Mucosa of rectum (tissue), 2 donors: ENCODE results near the gene LAMC3.

Source experiments
- H3K27ac ChIP-seq, 2 donors: one replicate each; pipeline ENCODE4 v1.7.0; 2013; ENCODE audit warnings: inconsistent platforms in 2 of 2, low read depth in 2 of 2, low read length in 2 of 2
- H3K27me3 ChIP-seq, 2 donors: one replicate each; pipeline ENCODE4 v1.7.0; 2013; ENCODE audit warnings: low read length in 2 of 2; ENCODE audit not compliant: control insufficient read depth in 2 of 2, insufficient read depth in 2 of 2
- H3K36me3 ChIP-seq, 2 donors: one replicate each; pipeline ENCODE4 v1.7.0; 2013; ENCODE audit warnings: low read length in 2 of 2; ENCODE audit not compliant: control insufficient read depth in 2 of 2, insufficient read depth in 2 of 2
- H3K4me1 ChIP-seq, 2 donors: one replicate each; pipeline ENCODE4 v1.7.0; 2013; ENCODE audit warnings: low read length in 2 of 2, mild to moderate bottlenecking in 1 of 2; ENCODE audit not compliant: control insufficient read depth in 2 of 2, insufficient read depth in 2 of 2
- H3K4me3 ChIP-seq, 2 donors: one replicate each; pipeline ENCODE4 v1.7.0; 2013; ENCODE audit warnings: low read length in 2 of 2
- H3K9ac ChIP-seq, 2 donors: one replicate each; pipeline ENCODE4 v1.7.0; 2013; ENCODE audit warnings: low read length in 2 of 2, low read depth in 1 of 2, mild to moderate bottlenecking in 1 of 2
- H3K9me3 ChIP-seq, 2 donors: one replicate each; pipeline ENCODE4 v1.7.0; 2013; ENCODE audit warnings: low read length in 2 of 2; ENCODE audit not compliant: control insufficient read depth in 2 of 2
- donor health status: healthy.
- donor health status: Normal muscosa, but diverticular disease.

Gene LAMC3

GRCh38 chr9:130979591-130980385 lies 29.2 kb upstream of the LAMC3 start:
- Histone ChIP-seq H3K27ac (no peak overlapping the region), H3K9ac (no peak overlapping the region), H3K4me1 (no peaks in the 10 kb centered on the region), H3K4me3 (no peak overlapping the region), H3K36me3 (no peaks in the 10 kb centered on the region), H3K27me3 (peaks cover 0 to 3% of the 10 kb centered on the region in 2 donors), H3K9me3 (no peaks in the 10 kb centered on the region)

- Histone ChIP-seq H3K36me3 (no peaks in the 10 kb centered on the region), H3K27me3 (peaks cover 0 to 3% of the 10 kb centered on the region in 2 donors), H3K9me3 (no peaks in the 10 kb centered on the region), H3K4me3 (no peak overlapping the region), H3K4me1 (no peaks in the 10 kb centered on the region), H3K9ac (no peak overlapping the region), H3K27ac (no peak overlapping the region)
Observed at GRCh38 chr9:130980526-130980925, 28.4 kb upstream of the LAMC3 start.

- no peak overlapping the region for H3K4me3 ChIP-seq
- no peak overlapping the region for H3K27ac ChIP-seq
- peaks cover 0 to 3% of the 10 kb centered on the region in 2 donors for H3K27me3 ChIP-seq
- H3K9me3 ChIP-seq = no peaks in the 10 kb centered on the region
- no peak overlapping the region for H3K9ac ChIP-seq
- no peaks in the 10 kb centered on the region for H3K36me3 ChIP-seq
- no peaks in the 10 kb centered on the region for H3K4me1 ChIP-seq
Observed at GRCh38 chr9:130981002-130981755, 27.8 kb upstream of the LAMC3 start.

GRCh38 chr9:130981756-130982137 lies 27.2 kb upstream of the LAMC3 start:
- H3K36me3 ChIP-seq = no peaks in the 10 kb centered on the region
- H3K9me3 ChIP-seq = no peaks in the 10 kb centered on the region
- peaks cover 0 to 6% of the 10 kb centered on the region in 2 donors for H3K27me3 ChIP-seq
- no peak overlapping the region for H3K4me3 ChIP-seq
- no peak overlapping the region for H3K27ac ChIP-seq
- no peaks in the 10 kb centered on the region for H3K4me1 ChIP-seq
- no peak overlapping the region for H3K9ac ChIP-seq

- H3K27me3 ChIP-seq = peaks cover 6% of the 10 kb centered on the region in 2 donors
- no peak overlapping the region for H3K27ac ChIP-seq
- H3K9ac ChIP-seq = no peak overlapping the region
- H3K4me3 ChIP-seq = no peak overlapping the region
- H3K36me3 ChIP-seq = no peaks in the 10 kb centered on the region
- no peaks in the 10 kb centered on the region for H3K4me1 ChIP-seq
- H3K9me3 ChIP-seq = no peaks in the 10 kb centered on the region
Observed at GRCh38 chr9:130982636-130983358, 26.2 kb upstream of the LAMC3 start.

GRCh38 chr9:130983359-130983670 lies 25.7 kb upstream of the LAMC3 start:
- H3K27me3 ChIP-seq = peaks cover 6% of the 10 kb centered on the region in 2 donors
- H3K36me3 ChIP-seq = no peaks in the 10 kb centered on the region
- no peak overlapping the region for H3K9ac ChIP-seq
- no peaks in the 10 kb centered on the region for H3K9me3 ChIP-seq
- H3K4me1 ChIP-seq = no peaks in the 10 kb centered on the region
- no peak overlapping the region for H3K27ac ChIP-seq
- H3K4me3 ChIP-seq = no peak overlapping the region

- H3K27me3 ChIP-seq = peaks cover 6 to 8% of the 10 kb centered on the region in 2 donors
- no peaks in the 10 kb centered on the region for H3K4me1 ChIP-seq
- H3K36me3 ChIP-seq = no peaks in the 10 kb centered on the region
- H3K9ac ChIP-seq = no peak overlapping the region
- no peak overlapping the region for H3K27ac ChIP-seq
- H3K4me3 ChIP-seq = no peak overlapping the region
- no peaks in the 10 kb centered on the region for H3K9me3 ChIP-seq
Observed at GRCh38 chr9:130983970-130984369, 25.0 kb upstream of the LAMC3 start.

GRCh38 chr9:130984521-130984920 lies 24.5 kb upstream of the LAMC3 start:
- H3K27me3 ChIP-seq = peaks cover 6 to 8% of the 10 kb centered on the region in 2 donors

GRCh38 chr9:130985029-130985428 lies 23.9 kb upstream of the LAMC3 start:
- Histone ChIP-seq H3K36me3 (no peaks in the 10 kb centered on the region), H3K9ac (no peak overlapping the region), H3K4me1 (no peaks in the 10 kb centered on the region), H3K27ac (no peak overlapping the region), H3K4me3 (no peak overlapping the region), H3K27me3 (peaks cover 6 to 8% of the 10 kb centered on the region in 2 donors), H3K9me3 (no peaks in the 10 kb centered on the region)

More at GRCh38 chr9:130984521-130984920, 24.5 kb upstream of the LAMC3 start:
- Histone ChIP-seq H3K36me3 (no peaks in the 10 kb centered on the region), H3K9ac (no peak overlapping the region), H3K4me3 (no peak overlapping the region), H3K9me3 (no peaks in the 10 kb centered on the region), H3K27ac (no peak overlapping the region), H3K4me1 (no peaks in the 10 kb centered on the region)

GRCh38 chr9:130985606-130986162 lies 23.3 kb upstream of the LAMC3 start:
- H3K36me3 ChIP-seq = no peaks in the 10 kb centered on the region
- H3K4me3 ChIP-seq = no peak overlapping the region
- H3K9me3 ChIP-seq = no peaks in the 10 kb centered on the region
- H3K9ac ChIP-seq = no peak overlapping the region
- H3K27me3 ChIP-seq = peaks cover 8% of the 10 kb centered on the region in 2 donors
- no peak overlapping the region for H3K27ac ChIP-seq
- no peaks in the 10 kb centered on the region for H3K4me1 ChIP-seq
